HepG2 (cell line): ENCODE results near the gene FOXA1. TPM values are rescaled to one million over a fixed set of nuclear protein-coding genes. Genes with fewer than 3 reads are reported as not detected.
A peak's percentile ranks its signal among the peaks of the same experiment; 100 is the strongest.

ENCODE experiments used
- CTCF ChIP-seq: sonication (generic); formaldehyde crosslinking; IDR thresholded peaks from 2 replicates; pipeline ENCODE4 v1.5.0; 2020; ENCODE audit warnings: mild to moderate bottlenecking, missing genetic modification reagents, moderate library complexity
- ELK4 ChIP-seq: sonication (generic); formaldehyde crosslinking; IDR thresholded peaks from 2 replicates; pipeline ENCODE4 v1.9.0; 2021; ENCODE audit warnings: missing genetic modification reagents, borderline replicate concordance
- GTF3A ChIP-seq: sonication (generic); formaldehyde crosslinking; conservative IDR thresholded peaks from 2 replicates; pipeline ENCODE4 v1.4.0; 2020; ENCODE audit warnings: mild to moderate bottlenecking, missing genetic modification reagents
- HNF1A ChIP-seq, 2 experiments: sonication (generic) in 1 of 2; formaldehyde crosslinking in 1 of 2; IDR thresholded peaks; 2 replicates each; pipeline versions ENCODE4 v1.4.0 to v1.6.1; 2016 to 2020; ENCODE audit warnings: borderline replicate concordance in 1 of 2, low read depth in 1 of 2, mild to moderate bottlenecking in 1 of 2, missing genetic modification reagents in 1 of 2
- IKZF1 ChIP-seq: fragments of 450-650 bp; IDR thresholded peaks from 2 replicates; pipeline ENCODE4 v1.7.1; 2016
- MIXL1 ChIP-seq: IDR thresholded peaks from 2 replicates; pipeline ENCODE4 v1.6.1; 2016
- NFYC ChIP-seq: IDR thresholded peaks from 2 replicates; pipeline ENCODE4 v1.6.1; 2016; ENCODE audit warnings: missing genetic modification reagents, missing compliant biosample characterization
- PAF1 ChIP-seq: IDR thresholded peaks from 2 replicates; pipeline ENCODE4 v1.6.1; 2016; ENCODE audit warnings: missing genetic modification reagents, missing compliant biosample characterization
- PATZ1 ChIP-seq: sonication (generic); formaldehyde crosslinking; IDR thresholded peaks from 2 replicates; pipeline ENCODE4 v1.4.0; 2020; ENCODE audit warnings: missing genetic modification reagents
- RFXAP ChIP-seq: sonication (generic); formaldehyde crosslinking; IDR thresholded peaks from 2 replicates; pipeline ENCODE4 v1.4.0; 2020; ENCODE audit warnings: missing genetic modification reagents, borderline replicate concordance
- TRIM24 ChIP-seq: sonication (generic); formaldehyde crosslinking; IDR thresholded peaks from 2 replicates; pipeline ENCODE4 v1.8.0; 2022; ENCODE audit warnings: mild to moderate bottlenecking, missing genetic modification reagents
- U2AF1 ChIP-seq: fragments of 200-400 bp; formaldehyde crosslinking; optimal IDR thresholded peaks from 2 replicates; pipeline ENCODE3; 2017; ENCODE audit warnings: mild to moderate bottlenecking, low read depth, low read length
- ZBTB7B ChIP-seq: sonication (generic); formaldehyde crosslinking; IDR thresholded peaks from 2 replicates; pipeline ENCODE4 v1.4.0; 2020; ENCODE audit warnings: missing genetic modification reagents
- ZMYM4 ChIP-seq: sonication (generic); formaldehyde crosslinking; IDR thresholded peaks from 2 replicates; pipeline ENCODE4 v1.8.1; 2023; ENCODE audit warnings: mild to moderate bottlenecking, missing genetic modification reagents
- ZNF12 ChIP-seq: sonication (generic); formaldehyde crosslinking; IDR thresholded peaks from 2 replicates; pipeline ENCODE4 v1.5.0; 2020; ENCODE audit warnings: missing genetic modification reagents
- ZNF138 ChIP-seq: sonication (generic); formaldehyde crosslinking; IDR thresholded peaks from 2 replicates; pipeline ENCODE4 v1.5.0; 2020; ENCODE audit warnings: mild to moderate bottlenecking, low read depth, missing genetic modification reagents
- ZNF790 ChIP-seq: sonication (generic); formaldehyde crosslinking; IDR thresholded peaks from 2 replicates; pipeline ENCODE4 v1.8.0; 2022; ENCODE audit warnings: missing genetic modification reagents, mild to moderate bottlenecking, borderline replicate concordance
- ZSCAN20 ChIP-seq: sonication (generic); formaldehyde crosslinking; IDR thresholded peaks from 2 replicates; pipeline ENCODE4 v1.4.0; 2020; ENCODE audit warnings: missing genetic modification reagents, mild to moderate bottlenecking, borderline replicate concordance
- ZSCAN9 ChIP-seq: IDR thresholded peaks from 2 replicates; pipeline ENCODE4 v1.6.1; 2016; ENCODE audit warnings: borderline replicate concordance
- polyA plus RNA-seq, 8 experiments: library from polyadenylated mRNA; depleted of rRNA in 3 of 8; stranded (reverse) in 7 of 8; unstranded in 1 of 8; fragments of >200 nt; fragmentation: Illumina TruSeq in 4 of 8; extraction: Trizol in 4 of 8; gene quantifications; 2 replicates each; pipeline versions ENCODE4 v1.2.1 to v1.2.3, GENCODE V29; 2011 to 2016; ENCODE audit warnings: low read depth in 4 of 8, missing spikeins in 1 of 8, mixed read lengths in 1 of 8; ENCODE audit not compliant: insufficient read depth in 1 of 8
- total RNA-seq, 5 experiments: library from RNA; depleted of rRNA; stranded (reverse); fragments of >200 nt; fragmentation: Illumina TruSeq; extraction: Trizol; gene quantifications; 2 replicates each; pipeline ENCODE4 v1.2.3, GENCODE V29; 2016; ENCODE audit warnings: low read depth in 1 of 5

FOXA1 gene
- total and polyA plus RNA-seq, 2 of the 13 experiments (the other 11 are each of a cell fraction or from before 2014, with no cell fraction given): 43.4 to 58.6 TPM

GRCh38 chr14:37588956-37589714 is 5.9 kb downstream of the FOXA1 start (continued):
- TF ChIP-seq ZNF138 (CRISPR knock-in tag): no peak
- no peak for TF ChIP-seq ELK4
- no peak for TF ChIP-seq ZNF12 (CRISPR knock-in tag)
- no peak for TF ChIP-seq ZMYM4 (CRISPR knock-in tag)
- no peak for TF ChIP-seq HNF1A (IDR thresholded peaks at IDR 0.05; ENCODE audit: low read depth)
- no peak for TF ChIP-seq HNF1A (CRISPR knock-in tag; IDR thresholded peaks at IDR 0.05; ENCODE audit: borderline replicate concordance)
- TF ChIP-seq RFXAP: no peak; the same call in 1 of the 2 replicates
- peak; percentile 13; the same call in 1 of the 2 replicates for TF ChIP-seq MIXL1 (CRISPR knock-in tag)
- peak; percentile 62; the same call in 1 of the 2 replicates for TF ChIP-seq ZSCAN20 (CRISPR knock-in tag)
- no peak for TF ChIP-seq ZNF790
- no peak; the same call in 1 of the 2 replicates for TF ChIP-seq ZSCAN9
- TF ChIP-seq CTCF (CRISPR knock-in tag): no peak
- TF ChIP-seq PATZ1 (CRISPR knock-in tag): no peak
- TF ChIP-seq GTF3A (CRISPR knock-in tag): no peak; the same call in 1 of the 2 replicates
- TF ChIP-seq TRIM24 (CRISPR knock-in tag): no peak
- TF ChIP-seq NFYC: no peak
- no peak for TF ChIP-seq ZBTB7B (CRISPR knock-in tag)
- TF ChIP-seq PAF1 (CRISPR knock-in tag): 0 out of 2 replicates have a peak, but pooled peaks have one; percentile 55
- no peak for TF ChIP-seq IKZF1
- TF ChIP-seq U2AF1: peak; percentile 6
